Lower leg skin (tissue), 4 donors: ENCODE measurements around the gene PMIS2. TPM values are rescaled to one million over a fixed set of nuclear protein-coding genes. Genes with fewer than 3 reads are reported as not detected.
A peak's percentile ranks its signal among the peaks of the same experiment; 100 is the strongest.

ENCODE experiments used
- DNase-seq, 2 donors: peaks; one replicate each; pipeline ENCODE4 v3.0.0-alpha.2; 2019; ENCODE audit warnings: low spot score in 2 of 2
- H3K4me3 ChIP-seq: fragments of 200-600 bp; sonication (generic); 2 replicates; pipeline ENCODE4 v1.5.1; 2017; ENCODE audit warnings: mild to moderate bottlenecking, low read depth; ENCODE audit not compliant: poor library complexity, severe bottlenecking
- CTCF ChIP-seq, 3 donors: fragments of 450-650 bp; IDR thresholded peaks; one replicate each; pipeline ENCODE4 v1.5.1; 2016; ENCODE audit warnings: antibody characterized with exemption in 3 of 3, mild to moderate bottlenecking in 3 of 3, moderate library complexity in 2 of 3
- POLR2A ChIP-seq, 2 donors: fragments of 450-650 bp; IDR thresholded peaks; one replicate each; pipeline ENCODE4 v1.6.1; 2016 to 2017; ENCODE audit warnings: antibody characterized with exemption in 2 of 2, mild to moderate bottlenecking in 1 of 2, moderate library complexity in 1 of 2
- WGBS, 2 donors: methylation state at CpG; one replicate each; pipeline ENCODE4 v1.1.5; 2018; 5-methylcytosine and 5-hydroxymethylcytosine counted together
- intact Hi-C: fragments of 100-400 bp; cut with DNase I; formaldehyde crosslinking; loops from one replicate; pipeline ENCODE4 v1.15.0; 2023; ENCODE audit warnings: low total_unique reads
- total RNA-seq, 4 donors: library from RNA; depleted of rRNA; stranded (reverse); fragments of >200 nt; gene quantifications; one replicate each; pipeline ENCODE4 v1.1.0, GENCODE V29; 2016

Gene PMIS2
- not detected for total RNA-seq

DNA sequence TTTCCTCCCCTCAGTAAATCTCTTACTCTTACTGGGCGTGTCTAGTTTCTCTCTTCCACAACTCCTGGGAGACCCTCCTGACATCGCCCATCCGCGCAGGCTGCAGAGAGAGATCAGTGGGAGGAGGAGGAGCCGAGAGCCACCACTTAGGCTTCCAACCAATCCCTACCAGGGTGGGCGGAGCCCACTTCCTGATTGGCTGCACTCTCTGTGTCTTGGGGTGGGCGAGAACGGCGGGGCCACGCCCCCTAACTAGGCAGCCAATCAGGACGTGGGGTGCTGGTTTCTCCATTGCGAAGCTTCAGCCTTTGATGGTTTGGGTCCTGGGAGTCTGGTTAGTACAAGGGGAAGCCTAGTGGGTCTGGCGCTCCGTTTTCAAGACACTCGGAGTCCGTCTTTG, at the start of gene PMIS2:
PMIS2 (plus strand) TSS at position 326 of the 400 bp plus-strand sequence. CDS start 87 bp downstream, outside the sequence.
- intact Hi-C loops = no loop called here
- 33 to 42% methylated on average over 16 of the region's 16 CpGs for WGBS, 2 donors
- H3K4me3 ChIP-seq = no peak within 1 kb of the TSS
- TF ChIP-seq POLR2A (IDR thresholded peaks at IDR 0.05) = no peak
- no peak for DNase-seq

DNA sequence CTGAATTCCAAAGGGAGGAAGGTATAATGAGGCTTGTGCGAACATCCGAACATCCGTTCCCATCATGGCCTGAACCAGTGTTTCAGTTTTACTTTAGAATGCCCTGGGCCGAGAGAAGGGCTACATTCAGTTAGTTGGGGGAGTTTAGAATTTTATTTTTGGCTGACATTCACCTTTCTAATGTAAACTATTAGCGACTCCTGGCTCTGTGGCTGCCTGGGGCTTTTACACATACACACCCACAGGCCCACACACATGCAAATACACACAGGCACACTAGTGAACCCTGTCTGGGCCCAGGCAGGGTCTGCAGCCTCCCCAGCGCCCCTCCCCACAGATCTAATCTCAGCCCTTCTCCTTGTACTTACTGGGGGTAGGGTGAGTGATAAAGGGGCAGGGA, 46.7 kb upstream of the PMIS2 start:
- no peak overlapping the region for H3K4me3 ChIP-seq
- intact Hi-C loops = no loop called here
- TF ChIP-seq CTCF (IDR thresholded peaks at IDR 0.05) = no peak
- no peak for TF ChIP-seq POLR2A (IDR thresholded peaks at IDR 0.05)
- DNase-seq = no peak
- WGBS, 2 donors = 69 to 81% methylated on average over 6 of the region's 6 CpGs

GRCh38 chr19:35539850-35540249, 46.1 kb upstream of the PMIS2 start:
- TF ChIP-seq CTCF (IDR thresholded peaks at IDR 0.05) (no peak), POLR2A (IDR thresholded peaks at IDR 0.05) (no peak)
- WGBS, 2 donors = 92 to 94% methylated on average over 12 of the region's 12 CpGs
- intact Hi-C loops = no loop called here
- DNase-seq = no peak
- no peak overlapping the region for H3K4me3 ChIP-seq

- intact Hi-C loops = no loop called here
- H3K4me3 ChIP-seq = no peak overlapping the region
- WGBS, 2 donors = 68 to 82% methylated on average over 6 to 7 of the region's 7 CpGs
- DNase-seq = no peak
- no peak for TF ChIP-seq CTCF (IDR thresholded peaks at IDR 0.05)
- TF ChIP-seq POLR2A (IDR thresholded peaks at IDR 0.05) = no peak
Measured at GRCh38 chr19:35540356-35540927, 45.5 kb upstream of the PMIS2 start.

GRCh38 chr19:35542209-35542608, 43.8 kb upstream of the PMIS2 start:
- intact Hi-C loops = no loop called here
- WGBS, 2 donors = 91 to 94% methylated on average over 11 of the region's 11 CpGs
- no peak for DNase-seq
- H3K4me3 ChIP-seq = no peak overlapping the region
- TF ChIP-seq CTCF (IDR thresholded peaks at IDR 0.05) (no peak), POLR2A (IDR thresholded peaks at IDR 0.05) (no peak)

DNA sequence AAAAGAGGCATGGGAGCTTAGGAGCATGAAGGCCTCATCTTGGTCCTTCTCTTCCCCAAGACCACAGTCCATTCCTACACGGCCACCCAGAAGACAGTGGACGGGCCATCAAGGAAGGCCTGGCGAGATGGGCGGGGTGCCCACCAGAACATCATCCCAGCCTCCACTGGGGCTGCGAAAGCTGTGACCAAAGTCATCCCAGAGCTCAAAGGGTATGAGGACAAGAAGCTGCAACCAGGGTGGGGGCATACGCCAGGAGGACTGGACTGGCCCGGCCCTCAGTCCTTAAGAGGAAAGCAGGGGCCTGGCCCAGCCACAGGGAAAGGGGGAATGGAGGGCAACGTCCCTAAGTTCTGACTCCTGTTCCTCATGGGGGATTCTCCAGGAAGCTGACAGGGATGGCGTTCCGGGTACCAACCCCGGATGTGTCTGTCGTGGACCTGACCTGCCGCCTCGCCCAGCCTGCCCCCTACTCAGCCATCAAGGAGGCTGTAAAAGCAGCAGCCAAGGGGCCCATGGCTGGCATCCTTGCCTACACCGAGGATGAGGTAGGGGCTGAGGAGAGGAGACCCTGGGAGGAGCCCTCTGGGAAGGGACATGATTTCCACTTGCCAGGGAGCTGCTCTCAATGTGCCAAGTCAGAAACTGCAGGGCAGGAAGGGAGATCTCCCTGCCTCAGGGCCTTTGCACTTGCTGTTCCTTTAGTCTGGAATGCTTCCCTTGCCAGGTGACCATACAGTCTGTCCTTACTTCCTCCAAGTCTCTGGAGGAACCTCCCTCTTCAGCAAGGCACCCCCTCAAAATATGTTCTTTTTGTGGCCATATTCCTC, 42.5 kb upstream of the PMIS2 start:
- DNase-seq = peak in 1 of 2 donors; percentile 82
- TF ChIP-seq CTCF (IDR thresholded peaks at IDR 0.05) (no peak), POLR2A (IDR thresholded peaks at IDR 0.05) (no peak)
- no peak overlapping the region for H3K4me3 ChIP-seq
- 93 to 94% methylated on average over 13 to 15 of the region's 15 CpGs for WGBS, 2 donors
- intact Hi-C loops = no loop called here
